NCI-H1436 (cell line): ENCODE data around the gene SETBP1.

ENCODE experiments used
- DNase-seq: peaks from one replicate; lab custom pipeline; 2025; lab: John Stamatoyannopoulos, UW

The SETBP1 gene

GRCh38 chr18:44679056-44679913 lies 1.4 kb upstream of the SETBP1 start:
- DNase-seq = peak; percentile 73

GRCh38 chr18:44679914-44680272 lies 795 bp upstream of the SETBP1 start:
- DNase-seq = peak; percentile 45

DNA sequence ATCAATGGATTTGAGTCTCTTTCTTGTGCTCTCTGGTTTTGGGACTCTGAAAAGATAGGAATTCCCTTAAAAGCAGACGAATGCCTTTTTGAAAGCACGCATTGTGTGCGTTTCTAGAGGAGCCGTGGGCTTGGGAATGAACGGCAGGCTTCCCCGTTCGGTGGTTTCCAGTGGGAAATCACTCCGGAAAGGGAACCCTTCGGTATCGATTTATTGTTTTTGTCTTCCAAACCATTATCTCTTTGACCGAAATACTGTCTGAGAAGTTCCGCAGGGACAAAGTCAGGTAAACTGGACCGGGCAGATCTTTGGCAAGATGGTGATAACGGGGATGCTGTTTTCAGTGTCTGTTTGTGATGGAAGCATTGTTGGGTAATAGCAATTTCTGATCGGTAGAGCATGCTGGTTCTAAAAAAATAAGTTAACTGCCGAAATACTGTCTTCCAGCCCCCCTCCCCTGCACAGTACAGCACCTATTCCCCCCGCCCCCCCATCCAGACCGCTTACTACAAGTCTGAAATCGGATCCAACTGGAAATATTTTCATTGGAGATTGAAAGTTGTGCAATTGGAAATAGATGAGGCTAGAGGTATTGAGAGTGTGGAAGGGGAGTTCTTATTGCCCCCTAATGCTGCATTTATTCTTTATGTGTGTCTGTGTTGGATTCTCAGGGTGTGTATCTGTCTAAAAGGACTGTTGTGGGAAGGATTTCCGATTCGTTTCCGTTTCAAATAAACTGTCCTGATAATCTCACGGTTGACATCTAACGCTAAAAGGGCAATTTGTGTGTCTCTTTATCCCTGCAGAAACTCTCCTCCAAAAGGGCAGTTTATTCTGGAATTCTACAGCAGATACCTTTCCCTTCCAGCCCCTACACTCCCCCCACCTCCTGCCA lies 635 bp downstream of the SETBP1 start:
- no peak for DNase-seq

- DNase-seq = no peak
These were observed 1.6 kb downstream of the SETBP1 start for GRCh38 chr18:44682201-44682870.

DNA sequence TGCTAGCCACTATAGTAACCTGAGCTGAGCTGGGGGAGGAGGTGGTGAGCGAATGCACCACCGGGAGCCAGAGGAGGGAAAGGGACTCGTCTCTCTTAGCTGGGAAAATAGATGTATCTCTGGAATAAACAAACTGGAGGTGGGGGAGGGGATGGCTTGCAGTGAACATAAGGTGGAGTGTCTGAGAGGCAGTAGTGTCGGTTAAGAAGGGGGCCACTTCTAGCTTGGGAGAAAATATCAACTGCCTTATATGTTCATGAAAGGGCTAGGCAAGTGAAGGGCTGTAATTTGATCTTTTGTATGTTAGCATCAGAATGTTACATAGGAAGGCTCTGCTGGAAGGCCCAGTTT lies 2.2 kb downstream of the SETBP1 start:
- DNase-seq = peak; percentile 16

DNA sequence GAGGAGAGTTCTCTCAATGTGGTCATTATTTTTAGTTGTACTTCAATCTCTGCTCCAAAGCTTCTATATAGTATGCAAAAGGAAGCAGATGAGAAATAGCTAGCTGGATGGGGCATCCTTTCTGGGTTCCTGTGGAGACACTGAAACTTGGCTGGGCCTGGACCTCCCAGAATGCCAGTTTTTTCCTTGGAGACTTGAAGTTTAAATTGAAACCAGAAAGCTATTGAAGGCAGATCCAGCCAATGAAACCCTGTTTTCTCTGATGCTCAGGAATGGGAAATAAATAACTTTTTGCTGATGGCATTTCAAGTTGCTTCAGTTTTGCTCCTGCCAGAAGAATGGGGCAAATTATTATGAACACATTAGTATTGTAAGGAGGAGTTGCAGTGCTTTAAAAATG lies 2.9 kb downstream of the SETBP1 start:
- DNase-seq = no peak

DNA sequence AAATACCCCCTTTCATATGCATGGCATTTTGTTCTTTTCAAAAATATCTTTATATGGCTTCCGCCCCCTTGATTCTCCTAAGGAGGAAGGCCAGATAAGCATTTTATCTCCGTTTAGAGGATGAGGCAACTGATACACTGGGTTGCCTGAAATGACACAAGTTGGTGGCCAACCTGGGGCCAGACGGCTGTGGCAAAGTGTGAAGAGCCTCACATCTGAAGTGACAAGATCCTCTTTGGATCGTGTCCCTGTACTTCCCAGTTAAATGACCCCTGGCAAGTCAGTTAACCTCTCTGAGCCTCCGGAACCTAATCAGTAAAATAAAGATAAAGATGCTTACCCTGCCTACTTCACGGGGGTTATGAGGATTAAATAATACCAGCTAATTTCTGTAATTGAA lies 4.6 kb downstream of the SETBP1 start:
- DNase-seq = no peak

- no peak for DNase-seq
These were observed 5.5 kb downstream of the SETBP1 start for GRCh38 chr18:44686156-44686555.

GRCh38 chr18:44687421-44687820 lies 6.7 kb downstream of the SETBP1 start:
- no peak for DNase-seq

- no peak for DNase-seq
These were observed 9.0 kb downstream of the SETBP1 start for GRCh38 chr18:44689736-44690135.

DNA sequence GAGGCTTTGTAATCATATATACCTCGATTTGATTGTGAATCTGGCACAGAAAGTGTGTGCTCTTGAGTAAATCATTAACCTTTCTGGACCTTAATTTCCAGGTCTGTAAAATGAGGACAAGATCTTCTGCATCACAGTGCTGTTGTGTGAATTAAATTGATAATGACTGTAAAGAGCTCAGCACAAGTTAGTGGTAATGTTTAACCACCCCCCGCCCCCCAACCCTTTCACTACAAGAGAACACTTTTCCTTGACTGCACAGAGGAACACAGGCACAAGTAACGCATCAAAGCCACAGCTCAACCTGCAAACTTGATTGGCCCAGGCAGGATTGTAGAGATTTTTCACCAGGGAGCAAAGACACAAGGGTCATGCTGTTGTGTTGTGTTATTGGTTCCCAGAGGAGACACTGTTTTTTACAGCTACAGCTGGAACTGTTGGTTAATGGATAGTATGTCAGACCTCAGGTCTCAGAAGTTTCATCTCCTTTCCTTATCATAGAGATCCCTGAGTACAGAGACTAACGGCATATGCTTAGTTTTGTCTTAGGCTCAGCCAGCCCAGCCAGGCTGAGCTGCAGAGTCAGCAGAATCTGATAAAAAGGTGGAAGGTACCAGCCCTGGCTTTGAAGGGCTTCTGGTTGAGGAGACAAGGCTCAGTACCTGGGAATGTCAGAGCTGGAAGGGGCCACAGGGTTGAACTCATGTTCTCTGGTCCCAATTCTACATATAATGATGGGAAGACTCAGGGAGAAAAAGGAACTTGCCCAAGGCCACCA lies 10.6 kb downstream of the SETBP1 start:
- DNase-seq = no peak

GRCh38 chr18:44693030-44693784 lies 12.5 kb downstream of the SETBP1 start:
- no peak for DNase-seq

DNA sequence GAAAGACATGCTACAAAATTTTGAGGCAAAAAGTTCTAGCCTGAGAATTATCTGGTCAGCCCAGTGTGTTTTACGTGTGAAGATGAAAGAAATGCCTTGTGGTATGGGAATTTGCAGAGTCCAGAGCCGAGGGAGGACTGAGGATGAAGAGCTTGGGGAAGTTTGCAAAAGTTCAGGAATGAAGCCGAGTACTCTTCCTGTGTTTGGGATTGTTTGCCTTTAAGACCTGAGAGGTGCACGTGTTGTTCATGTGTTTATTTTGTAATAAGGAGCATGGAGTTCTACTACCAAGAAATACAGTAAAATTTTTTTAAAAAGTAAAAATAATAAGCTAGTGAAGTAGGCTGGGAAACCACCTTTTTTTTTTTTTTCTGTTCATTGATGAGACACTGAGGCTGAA lies 14.8 kb downstream of the SETBP1 start:
- DNase-seq = no peak

DNA sequence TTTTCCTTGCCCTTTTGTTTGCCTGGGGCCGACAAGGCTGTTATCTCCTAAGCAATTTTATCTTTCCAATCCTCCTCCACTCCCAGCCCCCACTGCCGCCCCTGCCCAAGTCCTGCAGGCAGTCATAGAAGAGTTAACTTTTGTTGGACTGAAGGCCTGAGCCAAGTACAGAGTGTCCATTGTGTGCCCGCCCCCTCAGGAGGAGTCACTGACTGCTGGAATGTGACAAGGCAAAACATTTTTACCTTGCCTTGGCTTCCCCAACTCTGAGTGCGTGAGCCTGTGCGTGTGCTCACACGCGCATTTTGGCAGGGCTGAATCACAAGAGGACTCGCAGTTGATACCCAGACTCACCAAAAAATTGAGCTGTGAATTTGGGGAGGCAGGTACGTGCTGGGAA lies 16.2 kb downstream of the SETBP1 start:
- no peak for DNase-seq

GRCh38 chr18:44697315-44697714 lies 16.6 kb downstream of the SETBP1 start:
- DNase-seq = no peak

GRCh38 chr18:44698518-44698917 lies 17.8 kb downstream of the SETBP1 start:
- no peak for DNase-seq

DNA sequence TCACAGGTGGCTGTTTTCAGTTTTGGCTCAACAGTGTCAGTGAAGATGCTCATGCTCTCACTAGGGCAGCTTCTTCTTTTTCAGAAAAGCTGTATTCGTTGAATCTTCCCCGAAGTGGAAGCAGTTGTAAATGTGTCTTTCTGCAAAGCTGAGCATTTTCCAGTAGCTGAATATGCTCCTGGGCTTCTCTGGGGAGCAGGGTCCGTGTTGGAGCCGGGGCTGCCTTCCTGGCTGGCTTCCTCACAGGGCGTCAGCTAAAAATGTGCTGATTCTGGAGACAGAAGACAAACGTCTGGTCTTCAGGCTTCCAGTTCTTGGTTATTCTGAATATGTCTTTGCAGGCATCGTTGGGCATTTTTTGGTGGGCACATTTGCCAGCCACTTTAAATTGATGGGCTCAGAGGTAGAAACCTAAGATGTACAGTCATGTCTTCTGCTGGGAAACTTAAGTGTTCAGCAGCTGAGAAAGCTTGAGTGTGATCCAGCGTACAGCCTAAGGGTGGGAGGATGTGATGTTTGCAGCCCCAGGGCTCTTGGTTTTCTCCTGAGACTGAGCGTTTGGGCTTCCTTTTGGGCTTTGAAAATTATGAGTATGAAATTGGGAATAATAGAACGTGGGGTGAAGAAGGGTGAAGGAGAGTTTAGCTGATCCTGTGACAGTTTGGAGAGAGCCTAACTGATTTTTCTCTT lies 19.0 kb downstream of the SETBP1 start:
- DNase-seq = no peak

DNA sequence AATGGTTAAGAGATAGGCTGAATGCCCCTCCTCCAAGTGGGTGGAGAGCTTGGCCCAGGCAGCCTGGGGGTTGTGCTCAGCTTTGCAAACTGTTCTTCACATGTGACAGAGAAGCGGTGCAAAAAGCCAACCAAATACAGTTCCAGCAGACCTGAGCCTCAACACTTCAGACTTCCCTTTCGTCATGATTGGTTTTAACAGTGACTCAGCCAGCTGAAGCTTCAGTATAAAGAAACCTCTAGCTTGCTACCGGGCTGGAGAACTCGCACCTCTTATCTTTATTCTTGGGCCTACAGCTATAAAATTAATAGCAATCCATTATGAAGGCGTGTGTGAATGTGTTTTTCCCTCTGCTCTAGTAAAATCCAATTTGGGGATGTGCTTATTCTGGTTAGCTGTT lies 20.0 kb downstream of the SETBP1 start:
- DNase-seq = no peak

GRCh38 chr18:44701227-44701626 lies 20.5 kb downstream of the SETBP1 start:
- DNase-seq = no peak

DNA sequence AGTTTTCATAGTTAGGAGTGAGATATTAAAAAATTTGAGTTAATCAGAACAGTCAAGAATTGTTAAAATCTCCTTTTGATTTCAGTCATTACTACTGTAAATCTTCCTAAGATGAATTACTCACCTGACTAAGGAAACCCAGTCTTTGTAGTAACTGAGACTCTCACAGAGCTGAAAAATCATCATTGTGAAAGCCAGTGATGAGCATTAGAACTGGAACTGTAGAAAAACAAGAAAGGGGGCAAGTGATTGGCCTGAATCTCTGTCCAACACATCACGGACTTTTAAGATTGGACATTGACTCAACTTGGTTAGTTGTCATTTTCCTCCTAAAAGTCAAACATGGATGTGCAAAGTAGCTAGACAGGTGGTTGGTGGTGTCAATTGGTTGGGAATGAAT lies 21.9 kb downstream of the SETBP1 start:
- DNase-seq = no peak
